AG04449 (cell line): ENCODE measurements around the gene DHCR24.

Experiments
- CTCF ChIA-PET: fragments of 350-600 bp; formaldehyde crosslinking; extraction: SDS; loops from one replicate; lab custom pipeline; 2021; ENCODE audit warnings: antibody characterized with exemption; lab: Yijun Ruan, JAX
- POLR2A ChIA-PET: fragments of 400-600, 350-600 bp; formaldehyde crosslinking; extraction: SDS; loops from one replicate; lab custom pipeline; 2020; ENCODE audit warnings: antibody characterized with exemption, inconsistent platforms; lab: Yijun Ruan, JAX
- DNase-seq: peaks from one replicate; pipeline ENCODE4 v3.0.0-alpha.2; 2010; ENCODE audit warnings: low read depth, low spot score
- H3K4me3 ChIP-seq: 2 replicates; pipeline ENCODE4 v1.5.1; 2011; ENCODE audit warnings: low read depth, mild to moderate bottlenecking, control low read depth, low read length
- TF ChIP-seq, protein P1 (sequence below): IDR thresholded peaks from one replicate; pipeline ENCODE4 v1.5.1; 2011; ENCODE audit warnings: mild to moderate bottlenecking, moderate library complexity, low read length, control low read depth, inconsistent platforms; ENCODE audit not compliant: insufficient read depth; ENCODE audit errors: missing control alignments

DHCR24 gene

DNA sequence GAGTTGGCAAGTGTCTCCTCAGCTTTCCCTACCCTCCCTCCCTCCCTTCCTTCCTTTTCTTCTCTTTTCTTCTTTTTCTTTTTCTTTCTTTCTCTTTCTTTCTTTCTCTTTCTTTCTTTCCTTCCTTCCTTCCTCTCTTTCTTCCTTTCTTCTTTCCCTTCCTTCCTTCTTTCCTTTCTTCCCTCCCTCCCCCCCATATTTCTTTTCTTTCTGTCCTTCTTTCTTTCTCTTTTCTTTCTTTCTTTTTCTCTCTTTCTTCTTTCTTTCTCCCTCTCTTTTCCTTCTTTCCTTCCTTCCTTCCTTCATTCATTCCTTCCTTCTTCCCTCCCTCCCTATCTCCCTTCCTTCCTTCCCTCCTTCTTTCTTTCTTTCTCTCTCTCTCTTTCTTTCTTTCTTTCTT, 67.3 kb downstream of the DHCR24 start:
- DNase-seq: no peak
- ChIA-PET POLR2A (interaction anchor here (0.6 to 0.7 kb wide), 2 partner anchors 33 to 159 kb away, joined by 3 to 4 read pairs; no protein-coding TSS in a partner anchor), CTCF (no interaction called here)
- no peak overlapping the region for H3K4me3 ChIP-seq
- TF ChIP-seq, protein P1, sequence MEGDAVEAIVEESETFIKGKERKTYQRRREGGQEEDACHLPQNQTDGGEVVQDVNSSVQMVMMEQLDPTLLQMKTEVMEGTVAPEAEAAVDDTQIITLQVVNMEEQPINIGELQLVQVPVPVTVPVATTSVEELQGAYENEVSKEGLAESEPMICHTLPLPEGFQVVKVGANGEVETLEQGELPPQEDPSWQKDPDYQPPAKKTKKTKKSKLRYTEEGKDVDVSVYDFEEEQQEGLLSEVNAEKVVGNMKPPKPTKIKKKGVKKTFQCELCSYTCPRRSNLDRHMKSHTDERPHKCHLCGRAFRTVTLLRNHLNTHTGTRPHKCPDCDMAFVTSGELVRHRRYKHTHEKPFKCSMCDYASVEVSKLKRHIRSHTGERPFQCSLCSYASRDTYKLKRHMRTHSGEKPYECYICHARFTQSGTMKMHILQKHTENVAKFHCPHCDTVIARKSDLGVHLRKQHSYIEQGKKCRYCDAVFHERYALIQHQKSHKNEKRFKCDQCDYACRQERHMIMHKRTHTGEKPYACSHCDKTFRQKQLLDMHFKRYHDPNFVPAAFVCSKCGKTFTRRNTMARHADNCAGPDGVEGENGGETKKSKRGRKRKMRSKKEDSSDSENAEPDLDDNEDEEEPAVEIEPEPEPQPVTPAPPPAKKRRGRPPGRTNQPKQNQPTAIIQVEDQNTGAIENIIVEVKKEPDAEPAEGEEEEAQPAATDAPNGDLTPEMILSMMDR: no peak

DNA sequence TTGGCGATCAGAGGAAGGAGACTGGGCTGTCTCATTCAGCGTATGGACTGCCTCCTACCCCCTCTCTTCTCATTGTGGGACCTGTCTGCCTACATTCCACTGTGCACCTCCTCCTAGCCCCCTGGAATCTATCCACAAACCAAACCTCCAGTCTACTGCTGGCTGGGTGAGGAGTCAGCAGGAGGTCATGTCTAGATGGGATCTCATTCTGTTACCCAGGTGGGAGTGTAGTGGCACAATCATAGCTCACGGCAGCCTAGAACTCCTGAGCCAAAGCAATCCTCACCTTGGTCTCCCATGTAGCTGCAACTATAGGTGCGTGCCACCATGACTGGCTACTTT, 67.8 kb downstream of the DHCR24 start:
- DNase-seq: no peak
- H3K4me3 ChIP-seq: no peak overlapping the region
- ChIA-PET CTCF (interaction anchor here (1.3 kb wide), 1 partner anchor 10 kb away, joined by 5 read pairs; no protein-coding TSS in a partner anchor), POLR2A (no interaction called here)
- TF ChIP-seq, protein P1: no peak

DNA sequence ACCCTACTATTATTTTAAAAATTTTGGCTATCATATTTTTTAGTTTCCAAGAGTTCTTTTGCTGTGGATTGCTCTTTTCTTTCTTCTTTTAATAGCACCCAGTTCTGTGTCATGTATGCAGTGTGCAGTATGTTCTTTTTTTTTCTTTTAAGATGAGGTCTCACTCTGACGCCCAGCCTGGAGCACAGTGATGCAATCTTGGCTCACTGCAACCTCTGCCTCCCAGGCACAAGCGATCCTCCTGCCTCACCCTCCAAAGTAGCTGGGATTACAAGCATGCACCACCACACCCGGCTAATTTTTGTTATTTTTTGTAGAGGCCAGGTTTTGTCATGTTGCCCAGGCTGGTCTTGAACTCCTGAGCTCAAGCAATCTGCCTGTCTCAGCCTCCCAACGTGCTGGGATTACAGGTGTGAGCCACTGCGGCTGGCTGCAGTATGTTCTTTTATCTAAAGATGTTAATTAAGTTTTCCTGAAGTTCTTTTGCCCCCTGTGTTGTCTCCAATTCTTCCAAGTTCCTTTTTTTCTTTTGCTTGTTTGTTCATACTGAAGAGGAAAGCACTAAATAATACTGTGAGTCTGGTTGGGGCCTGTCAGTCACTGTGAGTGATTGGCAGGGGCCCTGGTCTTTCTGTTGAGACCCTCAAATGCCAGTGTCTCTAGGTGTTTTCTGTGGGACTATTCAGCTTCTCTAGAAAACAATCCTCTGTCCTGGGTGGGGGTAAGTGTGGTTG, 68.4 kb downstream of the DHCR24 start:
- H3K4me3 ChIP-seq: no peak overlapping the region
- CTCF ChIA-PET: interaction anchor here (1.0 to 1.3 kb wide), 2 partner anchors 9 to 319 kb away, joined by 3 to 5 read pairs; no protein-coding TSS in a partner anchor
- TF ChIP-seq, protein P1: no peak
- POLR2A ChIA-PET: no interaction called here
- DNase-seq: no peak

DNA sequence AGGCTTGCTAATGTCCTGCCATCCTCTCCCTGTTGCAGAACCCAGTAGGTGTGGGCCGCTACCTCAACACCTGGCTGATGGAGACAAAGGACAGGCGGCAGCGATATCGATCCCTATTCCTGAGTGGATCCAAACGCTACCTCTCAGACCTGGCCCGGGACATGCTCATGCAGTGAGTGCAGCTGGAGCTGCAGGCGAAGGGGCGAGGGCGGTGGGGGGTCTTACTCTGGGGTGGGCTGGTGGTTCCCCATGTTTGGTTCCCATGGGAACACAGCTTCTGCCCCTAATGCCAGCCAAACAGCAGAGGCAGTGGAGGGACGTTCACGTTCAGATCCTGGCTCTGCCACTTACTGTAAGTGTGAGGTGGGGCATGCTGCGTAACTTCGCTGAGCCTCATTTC, 70.0 kb downstream of the DHCR24 start:
- no peak overlapping the region for H3K4me3 ChIP-seq
- TF ChIP-seq, protein P1: no peak
- no peak for DNase-seq
- POLR2A ChIA-PET: no interaction called here
- CTCF ChIA-PET: interaction anchor here (1.1 kb wide), 2 partner anchors 121 to 145 kb away, joined by 3 read pairs; no protein-coding TSS in a partner anchor

DNA sequence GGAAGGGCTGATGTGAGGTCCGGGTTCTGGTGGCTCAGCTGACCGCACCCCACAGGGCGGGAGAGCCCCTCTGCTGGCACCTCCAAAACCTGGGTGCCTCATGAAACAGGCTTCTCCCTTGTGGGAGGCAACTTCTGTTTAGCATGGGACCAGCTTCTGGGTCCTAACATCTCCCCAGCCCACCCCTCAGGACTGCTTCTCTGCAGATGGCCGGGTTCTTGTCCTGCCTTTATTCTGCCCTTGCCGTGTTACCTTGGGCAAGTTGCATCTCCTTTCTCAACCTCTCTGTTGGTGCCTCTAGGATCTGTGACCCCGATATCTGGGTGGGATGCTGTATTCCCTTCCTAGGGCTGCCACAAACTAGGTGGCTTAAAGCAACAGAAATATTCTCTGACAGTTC, 70.9 kb downstream of the DHCR24 start:
- DNase-seq: no peak
- TF ChIP-seq, protein P1: no peak
- CTCF ChIA-PET: interaction anchor here (0.7 to 1.5 kb wide), 3 partner anchors 8 to 180 kb away, joined by 3 to 4 read pairs (median 4); no protein-coding TSS in a partner anchor
- H3K4me3 ChIP-seq: no peak overlapping the region
- POLR2A ChIA-PET: no interaction called here

DNA sequence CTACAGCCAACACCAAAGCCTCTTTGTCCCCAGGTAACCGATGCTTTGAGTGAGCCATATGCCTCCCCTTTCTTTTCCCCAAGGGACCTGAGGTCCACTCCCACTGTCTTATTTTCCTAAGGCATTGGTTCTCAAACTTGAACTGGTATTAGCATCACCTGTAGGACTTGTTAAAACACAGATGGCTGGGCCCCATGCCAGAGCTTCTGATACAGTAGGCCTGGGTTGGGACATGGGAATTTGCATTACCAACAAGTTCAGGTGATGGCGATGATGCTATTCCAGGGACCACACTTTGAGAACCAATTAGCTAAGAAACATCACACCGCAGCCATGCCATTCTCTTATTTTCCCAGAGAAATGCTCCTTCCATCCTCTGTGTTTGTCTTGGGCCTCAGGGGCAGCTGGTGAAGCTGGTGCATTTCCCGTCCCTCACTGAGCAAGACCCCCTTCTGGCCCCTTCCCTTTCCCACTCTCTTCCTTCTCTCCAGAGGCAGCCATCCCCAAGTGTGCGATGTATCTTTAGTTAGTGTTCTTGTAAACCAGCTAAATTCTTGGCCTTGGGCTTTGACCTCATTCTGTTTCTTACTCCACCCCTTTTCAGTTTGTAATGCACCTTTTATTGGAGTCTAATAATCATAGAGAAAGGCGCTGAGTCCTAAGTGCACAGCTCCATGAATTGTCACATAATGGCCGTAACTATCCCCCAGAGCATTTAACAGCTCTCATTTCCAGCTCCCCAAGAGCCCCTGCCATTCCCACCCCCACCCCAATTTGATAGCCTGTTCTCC, 71.7 kb downstream of the DHCR24 start:
- POLR2A ChIA-PET: no interaction called here
- DNase-seq: no peak
- no peak overlapping the region for H3K4me3 ChIP-seq
- CTCF ChIA-PET: interaction anchor here (0.7 to 2.0 kb wide), 6 partner anchors 9 to 745 kb away, joined by 3 to 5 read pairs (median 4); no protein-coding TSS in a partner anchor
- TF ChIP-seq, protein P1: no peak
